ENCODE measurements around the gene LENG8.

DNA sequence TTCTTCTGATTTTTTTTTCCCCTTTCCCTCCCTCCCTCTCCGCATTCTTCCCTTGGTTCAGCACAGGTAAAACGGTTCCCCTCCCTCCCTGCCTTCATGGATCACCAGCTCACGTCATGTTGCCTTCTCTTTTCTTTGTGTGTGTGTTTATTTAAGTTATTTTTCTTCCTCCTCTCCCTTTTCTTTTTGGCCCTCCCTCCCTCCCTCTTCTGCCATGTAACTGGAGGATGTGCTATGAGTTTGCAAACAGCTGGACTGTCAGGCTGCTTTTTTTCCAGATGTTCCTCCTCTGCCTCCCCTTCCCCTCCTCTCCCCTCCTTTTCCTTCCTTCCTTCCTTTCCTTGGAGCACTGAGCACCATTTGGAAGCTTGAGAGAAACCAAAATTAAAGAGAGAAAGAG, 12.6 kb downstream of the LENG8 start:
- no peak for TF ChIP-seq MAX (IDR thresholded peaks at IDR 0.05)
- TF ChIP-seq TAF1 (IDR thresholded peaks at IDR 0.05; ENCODE audit: low read depth), result no peak
- no peak for TF ChIP-seq EP300 (IDR thresholded peaks at IDR 0.05; ENCODE audit: borderline replicate concordance)
- no peak for TF ChIP-seq RAD21 (IDR thresholded peaks at IDR 0.05; ENCODE audit: low read depth)
- TF ChIP-seq, protein P1, sequence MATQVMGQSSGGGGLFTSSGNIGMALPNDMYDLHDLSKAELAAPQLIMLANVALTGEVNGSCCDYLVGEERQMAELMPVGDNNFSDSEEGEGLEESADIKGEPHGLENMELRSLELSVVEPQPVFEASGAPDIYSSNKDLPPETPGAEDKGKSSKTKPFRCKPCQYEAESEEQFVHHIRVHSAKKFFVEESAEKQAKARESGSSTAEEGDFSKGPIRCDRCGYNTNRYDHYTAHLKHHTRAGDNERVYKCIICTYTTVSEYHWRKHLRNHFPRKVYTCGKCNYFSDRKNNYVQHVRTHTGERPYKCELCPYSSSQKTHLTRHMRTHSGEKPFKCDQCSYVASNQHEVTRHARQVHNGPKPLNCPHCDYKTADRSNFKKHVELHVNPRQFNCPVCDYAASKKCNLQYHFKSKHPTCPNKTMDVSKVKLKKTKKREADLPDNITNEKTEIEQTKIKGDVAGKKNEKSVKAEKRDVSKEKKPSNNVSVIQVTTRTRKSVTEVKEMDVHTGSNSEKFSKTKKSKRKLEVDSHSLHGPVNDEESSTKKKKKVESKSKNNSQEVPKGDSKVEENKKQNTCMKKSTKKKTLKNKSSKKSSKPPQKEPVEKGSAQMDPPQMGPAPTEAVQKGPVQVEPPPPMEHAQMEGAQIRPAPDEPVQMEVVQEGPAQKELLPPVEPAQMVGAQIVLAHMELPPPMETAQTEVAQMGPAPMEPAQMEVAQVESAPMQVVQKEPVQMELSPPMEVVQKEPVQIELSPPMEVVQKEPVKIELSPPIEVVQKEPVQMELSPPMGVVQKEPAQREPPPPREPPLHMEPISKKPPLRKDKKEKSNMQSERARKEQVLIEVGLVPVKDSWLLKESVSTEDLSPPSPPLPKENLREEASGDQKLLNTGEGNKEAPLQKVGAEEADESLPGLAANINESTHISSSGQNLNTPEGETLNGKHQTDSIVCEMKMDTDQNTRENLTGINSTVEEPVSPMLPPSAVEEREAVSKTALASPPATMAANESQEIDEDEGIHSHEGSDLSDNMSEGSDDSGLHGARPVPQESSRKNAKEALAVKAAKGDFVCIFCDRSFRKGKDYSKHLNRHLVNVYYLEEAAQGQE (IDR thresholded peaks at IDR 0.05; ENCODE audit: low read depth), result no peak
- TF ChIP-seq YY1 (IDR thresholded peaks at IDR 0.05; ENCODE audit: low read depth), result no peak
- no peak for TF ChIP-seq TEAD4 (IDR thresholded peaks at IDR 0.05)
- no peak for TF ChIP-seq CREB1 (IDR thresholded peaks at IDR 0.05; ENCODE audit: low read depth)
